GM12892 (cell line): ENCODE measurements around the gene PRMT2.
"Not testable (repeated sequence)": the region's sequence is repeated elsewhere in the genome, so short reads cannot be mapped to it uniquely, and the experiment has no call there.

Experiments used
- DNase-seq: peaks from one replicate; pipeline ENCODE4 v3.0.0; 2011; ENCODE audit not compliant: insufficient read length
- FAIRE-seq: peaks from 2 replicates; lab custom pipeline; 2011; peaks lifted over from hg19 to GRCh38; lab: Jason Lieb, UNC
- POLR2A ChIP-seq: IDR thresholded peaks from 2 replicates; pipeline ENCODE4 v1.6.1; 2011; ENCODE audit warnings: low read depth, low read length, control low read depth
- POLR2AphosphoS5 ChIP-seq: IDR thresholded peaks from 2 replicates; pipeline ENCODE4 v1.6.1; 2011; ENCODE audit warnings: low read depth, low read length, control low read depth
- TAF1 ChIP-seq: IDR thresholded peaks from 2 replicates; pipeline ENCODE4 v1.6.1; 2011; ENCODE audit warnings: low read depth, mild to moderate bottlenecking, control low read depth, low read length, borderline replicate concordance

The PRMT2 gene

GRCh38 chr21:46619846-46620245 lies 15.6 kb upstream of the PRMT2 start:
- TF ChIP-seq POLR2AphosphoS5 (no peak), POLR2A (no peak), TAF1 (no peak)
- DNase-seq (no peak), FAIRE-seq (no peak)

GRCh38 chr21:46620846-46621245 lies 14.6 kb upstream of the PRMT2 start:
- TF ChIP-seq POLR2A (no peak), POLR2AphosphoS5 (no peak), TAF1 (no peak)
- DNase-seq: no peak
- no peak for FAIRE-seq

GRCh38 chr21:46621457-46622182 lies 13.9 kb upstream of the PRMT2 start:
- TF ChIP-seq POLR2A: no peak
- TF ChIP-seq POLR2AphosphoS5: no peak
- no peak for TF ChIP-seq TAF1
- FAIRE-seq: no peak
- no peak for DNase-seq

- FAIRE-seq: no peak
- no peak for DNase-seq
- TF ChIP-seq POLR2AphosphoS5 (no peak), TAF1 (no peak), POLR2A (no peak)
Measured at GRCh38 chr21:46622226-46622625, 13.2 kb upstream of the PRMT2 start.

- FAIRE-seq: no peak
- TF ChIP-seq TAF1 (no peak), POLR2AphosphoS5 (no peak), POLR2A (no peak)
- no peak for DNase-seq
Measured at GRCh38 chr21:46624050-46624449, 11.4 kb upstream of the PRMT2 start.

GRCh38 chr21:46625759-46626158 lies 9.7 kb upstream of the PRMT2 start:
- DNase-seq (no peak), FAIRE-seq (no peak)
- TF ChIP-seq TAF1: no peak
- no peak for TF ChIP-seq POLR2A
- TF ChIP-seq POLR2AphosphoS5: no peak

GRCh38 chr21:46626536-46626935 lies 8.9 kb upstream of the PRMT2 start:
- DNase-seq: no peak
- TF ChIP-seq POLR2A: no peak
- TF ChIP-seq TAF1: no peak
- TF ChIP-seq POLR2AphosphoS5: no peak
- no peak for FAIRE-seq

GRCh38 chr21:46626975-46627501 lies 8.4 kb upstream of the PRMT2 start:
- DNase-seq (no peak), FAIRE-seq (no peak)
- TF ChIP-seq TAF1 (no peak), POLR2A (no peak), POLR2AphosphoS5 (no peak)

- DNase-seq (no peak), FAIRE-seq (no peak)
- TF ChIP-seq POLR2AphosphoS5 (no peak), TAF1 (no peak), POLR2A (no peak)
Measured at GRCh38 chr21:46627726-46628125, 7.7 kb upstream of the PRMT2 start.

- no peak for FAIRE-seq
- TF ChIP-seq POLR2A (no peak), TAF1 (no peak), POLR2AphosphoS5 (no peak)
Measured at GRCh38 chr21:46628868-46629267, 6.6 kb upstream of the PRMT2 start.

GRCh38 chr21:46630915-46631314 lies 4.6 kb upstream of the PRMT2 start:
- FAIRE-seq, DNase-seq: not testable (repeated sequence)

More at GRCh38 chr21:46628868-46629267, 6.6 kb upstream of the PRMT2 start:
- no peak for DNase-seq

GRCh38 chr21:46633566-46633965 lies 1.9 kb upstream of the PRMT2 start:
- no peak for DNase-seq
- TF ChIP-seq TAF1 (no peak), POLR2A (no peak), POLR2AphosphoS5 (no peak)
- no peak for FAIRE-seq
